Measurements from ENCODE around the gene PPT1. TPM values are rescaled to one million over a fixed set of nuclear protein-coding genes. Genes with fewer than 3 reads are reported as not detected.

The PPT1 gene
- polyA plus RNA-seq, 2 of the 4 experiments (the other 2 are of a cell fraction) = 40.2 to 56.7 TPM

DNA sequence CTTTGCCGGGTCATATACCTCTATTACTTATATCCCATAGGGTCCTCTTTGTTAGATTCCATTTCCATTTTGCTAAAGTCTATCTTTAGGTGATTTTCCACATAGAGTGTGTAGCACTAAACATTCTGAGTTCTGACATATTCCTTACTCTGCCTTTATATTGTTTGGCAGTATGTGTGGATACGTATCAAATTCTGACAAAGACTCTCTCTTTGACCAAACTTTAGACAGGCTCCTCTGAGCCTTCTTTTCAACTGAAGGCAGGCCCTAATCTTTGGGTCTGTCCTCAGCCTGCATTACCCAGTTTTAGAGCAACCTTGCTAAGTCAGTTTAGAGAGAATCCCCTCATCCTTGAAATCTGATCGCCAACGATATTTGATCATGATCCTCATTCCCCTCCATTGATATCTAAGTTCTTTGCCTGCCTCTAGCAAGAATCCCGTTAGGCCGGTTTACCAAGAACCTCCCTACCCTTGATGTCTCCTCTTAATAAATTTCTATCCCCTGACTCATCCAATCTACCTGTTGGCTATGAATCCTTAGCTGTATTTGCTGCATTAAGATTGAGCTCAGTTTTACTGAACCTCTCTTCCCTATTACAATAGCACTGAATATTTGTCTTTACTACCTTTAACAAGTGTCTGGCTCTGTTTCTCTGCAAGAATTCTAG lies 10.4 kb upstream of the PPT1 start:
- H3K9me3 ChIP-seq = peaks cover 35% of the 10 kb centered on the region
- no peak for FAIRE-seq
- ChIA-PET POLR2A (no interaction called here), CTCF (no interaction called here)
- H3K27ac ChIP-seq = no peak overlapping the region
- 66% methylated on average over 6 of the region's 6 CpGs for WGBS (ENCODE audit: missing lambda C conversion rate)
- TF ChIP-seq NFE2L2 (conservative IDR thresholded peaks at IDR 0.05; ENCODE audit: low read length) = no peak
- TF ChIP-seq NR3C1 (IDR thresholded peaks at IDR 0.05) = no peak
- TF ChIP-seq JUNB (IDR thresholded peaks at IDR 0.05) = no peak
- TF ChIP-seq CHD2 (IDR thresholded peaks at IDR 0.05; ENCODE audit: low read length, partially characterized antibody) = no peak
- no peak for TF ChIP-seq MYC (IDR thresholded peaks at IDR 0.05; ENCODE audit: borderline replicate concordance, low read length)
- TF ChIP-seq ZNF302 (CRISPR knock-in tag; IDR thresholded peaks at IDR 0.05) = no peak
- no peak for TF ChIP-seq RFX5 (IDR thresholded peaks at IDR 0.05)
- ATAC-seq = no peak
- H3K4me2 ChIP-seq = no peak overlapping the region
- DNase-seq (ENCODE audit: low read depth in 1 of 2, low spot score in 1 of 2) = no peak
- no peaks in the 10 kb centered on the region for H3K4me1 ChIP-seq
- no peak overlapping the region for H3K4me3 ChIP-seq

DNA sequence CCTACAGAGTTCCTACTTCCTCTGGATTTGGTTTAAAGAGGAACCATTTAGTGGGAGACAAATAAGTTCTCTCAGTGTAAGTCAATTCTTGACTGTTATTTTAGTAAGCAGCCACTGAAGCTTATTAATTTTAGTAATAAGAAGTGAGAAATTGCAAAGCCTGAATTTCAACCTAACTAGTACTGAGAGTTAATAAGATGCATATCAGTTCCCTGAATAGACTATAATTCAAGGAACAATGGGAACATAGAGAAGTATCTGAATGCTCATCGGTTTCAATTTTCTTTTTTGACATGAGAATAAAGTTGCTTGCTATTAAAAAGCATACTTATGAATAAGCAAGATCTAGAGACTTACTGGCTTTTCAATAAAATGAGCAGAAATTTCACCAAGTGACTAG lies 8.0 kb upstream of the PPT1 start:
- no peaks in the 10 kb centered on the region for H3K4me1 ChIP-seq
- POLR2A ChIA-PET = no interaction called here
- no peak for ATAC-seq
- no peak for DNase-seq (ENCODE audit: low read depth in 1 of 2, low spot score in 1 of 2)
- H3K9me3 ChIP-seq = peaks cover 27% of the 10 kb centered on the region
- 32% methylated on average over 1 of the region's 1 CpG for WGBS (ENCODE audit: missing lambda C conversion rate)
- no peak for TF ChIP-seq RCOR1 (IDR thresholded peaks at IDR 0.05; ENCODE audit: low read depth, low read length)
- no peak overlapping the region for H3K4me2 ChIP-seq
- CTCF ChIA-PET = no interaction called here
- H3K4me3 ChIP-seq = no peak overlapping the region
- no peak for FAIRE-seq
- H3K27ac ChIP-seq = no peak overlapping the region

DNA sequence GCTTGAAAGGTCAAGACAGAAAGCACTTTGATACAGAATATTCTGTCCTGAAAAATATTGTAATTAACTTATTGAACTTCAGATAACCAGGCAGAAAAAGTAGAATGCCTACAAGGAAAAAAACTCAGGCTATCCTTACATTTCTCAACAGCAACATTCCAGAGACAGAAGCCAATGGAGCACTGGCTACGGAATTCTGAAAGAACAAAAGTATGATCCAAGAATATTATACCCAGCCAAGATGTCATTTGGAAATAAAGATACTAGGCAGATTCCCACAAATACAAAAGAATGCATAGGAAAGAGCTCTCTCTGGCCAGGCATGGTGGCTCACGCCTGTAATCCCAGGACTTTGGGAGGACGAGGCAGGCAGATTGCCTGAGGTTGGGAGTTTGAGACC lies 5.8 kb upstream of the PPT1 start:
- 22% methylated on average over 3 of the region's 3 CpGs for WGBS (ENCODE audit: missing lambda C conversion rate)
- ChIA-PET POLR2A (no interaction called here), CTCF (interaction anchor here (1.3 kb wide), 1 partner anchor 80 kb away, joined by 4 read pairs; no protein-coding TSS in a partner anchor)
- ATAC-seq (no peak), DNase-seq (ENCODE audit: low read depth in 1 of 2, low spot score in 1 of 2) (no peak), FAIRE-seq (no peak)
- Histone ChIP-seq H3K9me3 (peaks cover 19% of the 10 kb centered on the region), H3K4me3 (no peak overlapping the region), H3K4me2 (no peak overlapping the region), H3K4me1 (no peaks in the 10 kb centered on the region), H3K27ac (no peak overlapping the region)
- TF ChIP-seq PHF8 (IDR thresholded peaks at IDR 0.05; ENCODE audit: borderline replicate concordance, low read depth) (no peak), NFE2L2 (conservative IDR thresholded peaks at IDR 0.05; ENCODE audit: low read length) (no peak), RAD21 (conservative IDR thresholded peaks at IDR 0.05 in 1 of 2, IDR thresholded peaks at IDR 0.05 in 1 of 2) (no peak), ATOH8 (CRISPR knock-in tag; IDR thresholded peaks at IDR 0.05; ENCODE audit: low read depth) (no peak), HDAC2 (IDR thresholded peaks at IDR 0.05) (no peak), NPAS2 (CRISPR knock-in tag; IDR thresholded peaks at IDR 0.05; ENCODE audit: borderline replicate concordance) (no peak)

DNA sequence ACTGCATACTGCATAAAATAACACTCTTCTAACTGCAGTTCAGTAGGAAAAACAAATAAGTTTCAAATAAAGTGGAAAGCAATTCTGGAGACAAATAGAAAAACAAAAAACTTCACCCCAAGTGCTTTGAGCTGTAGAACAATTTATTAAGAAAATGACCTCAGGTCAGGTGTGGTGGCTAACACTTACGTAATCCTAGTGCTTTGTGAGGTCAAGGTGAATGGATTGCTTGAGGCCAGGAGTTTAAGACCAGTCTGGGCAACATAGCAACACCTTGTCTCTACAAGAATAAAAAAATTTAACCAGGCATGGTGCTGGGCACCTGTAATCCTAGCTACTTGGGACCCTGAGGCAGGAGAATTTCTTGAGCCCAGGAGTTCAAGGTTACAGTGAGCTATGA lies 5.0 kb upstream of the PPT1 start:
- TF ChIP-seq RNF2 (IDR thresholded peaks at IDR 0.05; ENCODE audit: borderline replicate concordance, low read depth) = no peak
- TF ChIP-seq CBX8 (IDR thresholded peaks at IDR 0.05) = no peak
- no peak for TF ChIP-seq ZC3H11A (IDR thresholded peaks at IDR 0.05)
- TF ChIP-seq CEBPB (IDR thresholded peaks at IDR 0.05) = no peak
- TF ChIP-seq, protein P1, sequence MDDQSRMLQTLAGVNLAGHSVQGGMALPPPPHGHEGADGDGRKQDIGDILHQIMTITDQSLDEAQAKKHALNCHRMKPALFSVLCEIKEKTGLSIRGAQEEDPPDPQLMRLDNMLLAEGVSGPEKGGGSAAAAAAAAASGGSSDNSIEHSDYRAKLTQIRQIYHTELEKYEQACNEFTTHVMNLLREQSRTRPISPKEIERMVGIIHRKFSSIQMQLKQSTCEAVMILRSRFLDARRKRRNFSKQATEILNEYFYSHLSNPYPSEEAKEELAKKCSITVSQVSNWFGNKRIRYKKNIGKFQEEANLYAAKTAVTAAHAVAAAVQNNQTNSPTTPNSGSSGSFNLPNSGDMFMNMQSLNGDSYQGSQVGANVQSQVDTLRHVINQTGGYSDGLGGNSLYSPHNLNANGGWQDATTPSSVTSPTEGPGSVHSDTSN (IDR thresholded peaks at IDR 0.05) = no peak
- no peak for TF ChIP-seq POLR2AphosphoS2 (conservative IDR thresholded peaks at IDR 0.05; ENCODE audit: low read length)
- ChIA-PET POLR2A (interaction anchor here (0.6 kb wide), 1 partner anchor 325 kb away, joined by 5 read pairs; no protein-coding TSS in a partner anchor), CTCF (no interaction called here)
- DNase-seq (ENCODE audit: low read depth in 1 of 2, low spot score in 1 of 2) (no peak), ATAC-seq (no peak), FAIRE-seq (no peak)
- 8% methylated on average over 1 of the region's 1 CpG for WGBS (ENCODE audit: missing lambda C conversion rate)
- Histone ChIP-seq H3K4me1 (0 out of 3 replicates have a peak, but pooled peaks cover 5% of the 10 kb centered on the region), H3K4me3 (no peak overlapping the region), H3K27ac (no peak overlapping the region), H3K9me3 (peaks cover 19% of the 10 kb centered on the region), H3K4me2 (no peak overlapping the region)

Measured in A549 (cell line).